Dendritic cell treated with granulocyte-macrophage colony-stimulating factor and Interleukin-4, amounts not matched to agents 40 ng/mL and 50 ng/mL, for 4 days (primary cell): ENCODE results near the gene ARMC8.
"Not testable (repeated sequence)": the region's sequence is repeated elsewhere in the genome, so short reads cannot be mapped to it uniquely, and the experiment has no call there.

Source experiments
- H3K27ac Mint-ChIP-seq: one replicate; pipeline ENCODE4 v1.8.0; 2022; ENCODE audit warnings: mild to moderate bottlenecking, mixed read lengths
- H3K27me3 Mint-ChIP-seq: one replicate; pipeline ENCODE4 v1.8.0; 2022; ENCODE audit warnings: mild to moderate bottlenecking, mixed read lengths
- H3K36me3 Mint-ChIP-seq: one replicate; pipeline ENCODE4 v1.8.0; 2022; ENCODE audit warnings: low read depth, mixed read lengths
- H3K4me1 Mint-ChIP-seq: one replicate; pipeline ENCODE4 v1.8.0; 2022; ENCODE audit warnings: low read depth, mixed read lengths
- H3K4me3 Mint-ChIP-seq: one replicate; pipeline ENCODE4 v1.8.0; 2022; ENCODE audit warnings: mild to moderate bottlenecking, moderate library complexity, mixed read lengths
- H3K9me3 Mint-ChIP-seq: one replicate; pipeline ENCODE4 v1.8.0; 2022; ENCODE audit warnings: mixed read lengths
- intact Hi-C: fragments of 100-400 bp; cut with micrococcal nuclease; formaldehyde crosslinking; loops from one replicate; pipeline ENCODE4 v1.15.0; 2022

ARMC8 gene, protein sequence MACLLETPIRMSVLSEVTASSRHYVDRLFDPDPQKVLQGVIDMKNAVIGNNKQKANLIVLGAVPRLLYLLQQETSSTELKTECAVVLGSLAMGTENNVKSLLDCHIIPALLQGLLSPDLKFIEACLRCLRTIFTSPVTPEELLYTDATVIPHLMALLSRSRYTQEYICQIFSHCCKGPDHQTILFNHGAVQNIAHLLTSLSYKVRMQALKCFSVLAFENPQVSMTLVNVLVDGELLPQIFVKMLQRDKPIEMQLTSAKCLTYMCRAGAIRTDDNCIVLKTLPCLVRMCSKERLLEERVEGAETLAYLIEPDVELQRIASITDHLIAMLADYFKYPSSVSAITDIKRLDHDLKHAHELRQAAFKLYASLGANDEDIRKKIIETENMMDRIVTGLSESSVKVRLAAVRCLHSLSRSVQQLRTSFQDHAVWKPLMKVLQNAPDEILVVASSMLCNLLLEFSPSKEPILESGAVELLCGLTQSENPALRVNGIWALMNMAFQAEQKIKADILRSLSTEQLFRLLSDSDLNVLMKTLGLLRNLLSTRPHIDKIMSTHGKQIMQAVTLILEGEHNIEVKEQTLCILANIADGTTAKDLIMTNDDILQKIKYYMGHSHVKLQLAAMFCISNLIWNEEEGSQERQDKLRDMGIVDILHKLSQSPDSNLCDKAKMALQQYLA

DNA sequence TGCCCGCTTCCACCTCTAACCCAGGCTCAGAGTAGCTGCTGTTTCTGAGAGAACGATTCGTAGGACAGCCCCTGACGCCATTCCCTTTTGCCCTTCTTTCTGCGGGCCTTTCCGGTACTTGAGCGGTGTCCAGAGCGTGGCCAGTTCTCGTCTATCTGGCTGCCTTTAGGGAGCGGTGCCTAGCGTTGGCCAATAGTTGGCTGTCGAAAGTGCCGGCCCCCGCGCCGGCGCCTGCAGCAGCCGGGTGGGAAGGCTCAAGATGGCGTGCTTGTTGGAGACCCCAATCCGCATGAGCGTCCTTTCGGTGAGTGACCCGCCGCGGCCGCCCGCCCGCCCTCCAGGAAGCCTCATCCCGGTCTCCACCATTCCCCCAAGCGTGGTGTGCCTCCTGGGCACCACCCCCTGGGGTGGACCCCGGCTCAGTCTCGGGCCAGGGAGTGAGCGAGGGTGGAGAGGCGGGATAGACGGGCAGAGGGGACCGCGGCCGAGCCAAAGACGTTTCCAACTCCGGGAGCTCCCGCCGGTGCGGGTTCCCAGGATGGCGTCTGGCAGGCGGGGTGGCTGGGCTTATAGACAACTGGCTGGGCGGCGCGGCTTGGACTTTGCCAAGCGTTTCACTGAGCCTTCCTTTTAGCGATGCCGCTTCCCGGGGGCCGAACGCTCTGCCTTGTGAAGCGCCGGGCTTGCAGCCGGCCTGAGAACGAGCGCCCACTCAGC, at the start of gene ARMC8:
Gene ARMC8 (plus strand): TSS at position 6 of the 717 bp plus-strand sequence. CDS start 254 bp downstream, at position 260.
- no peaks in the 10 kb centered on the region for H3K9me3 Mint-ChIP-seq
- peak within 1 kb of the TSS; percentile 97 for H3K27ac Mint-ChIP-seq
- H3K4me1 Mint-ChIP-seq = peaks cover 36% of the 10 kb centered on the region
- H3K36me3 Mint-ChIP-seq = peaks cover 26% of the 10 kb centered on the region
- peak within 1 kb of the TSS; percentile 94 for H3K4me3 Mint-ChIP-seq
- intact Hi-C loops = loop anchor here (5.0 to 10.0 kb wide), 2 partner anchors 70 to 1993 kb away; partner anchors contain the start of genes DZIP1L and MSL2
- H3K27me3 Mint-ChIP-seq = peaks cover 7% of the 10 kb centered on the region

- intact Hi-C loops = loop anchor here (2.0 kb wide), 1 partner anchor 13 kb away; no protein-coding TSS in a partner anchor
- peak overlapping the region; percentile 83 for H3K27ac Mint-ChIP-seq
Measured at GRCh38 chr3:138137861-138138260, 49.2 kb upstream of the ARMC8 start.

GRCh38 chr3:138139691-138140090, 47.4 kb upstream of the ARMC8 start:
- H3K4me3 Mint-ChIP-seq = no peak overlapping the region
- peak overlapping the region; percentile 62 for H3K27ac Mint-ChIP-seq
- no peaks in the 10 kb centered on the region for H3K9me3 Mint-ChIP-seq
- H3K4me1 Mint-ChIP-seq = peaks cover 60% of the 10 kb centered on the region
- intact Hi-C loops = loop anchor here (2.0 kb wide), 1 partner anchor 15 kb away; no protein-coding TSS in a partner anchor
- no peaks in the 10 kb centered on the region for H3K27me3 Mint-ChIP-seq
- no peaks in the 10 kb centered on the region for H3K36me3 Mint-ChIP-seq

More at GRCh38 chr3:138137861-138138260, 49.2 kb upstream of the ARMC8 start:
- no peaks in the 10 kb centered on the region for H3K27me3 Mint-ChIP-seq
- H3K36me3 Mint-ChIP-seq = no peaks in the 10 kb centered on the region
- no peak overlapping the region for H3K4me3 Mint-ChIP-seq
- H3K9me3 Mint-ChIP-seq = no peaks in the 10 kb centered on the region
- peaks cover 78% of the 10 kb centered on the region for H3K4me1 Mint-ChIP-seq

DNA sequence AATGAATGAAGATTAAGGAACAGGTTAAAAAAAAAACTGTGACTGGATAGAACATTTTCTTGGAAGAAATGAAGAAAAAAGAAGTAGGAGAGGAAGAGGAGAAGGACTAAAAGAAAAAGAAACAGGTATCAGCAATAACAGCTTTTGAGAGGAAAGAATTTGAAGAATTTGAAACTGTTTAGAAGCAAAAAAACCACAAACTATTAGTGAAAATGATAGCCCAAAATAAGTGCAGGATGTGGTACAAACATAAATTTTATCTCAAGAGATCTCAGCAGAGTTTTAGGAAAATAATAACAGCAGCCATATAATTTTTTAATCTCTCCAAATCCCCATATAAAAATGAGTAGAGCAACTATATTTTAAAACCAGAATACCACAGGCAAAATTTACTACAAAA, 46.2 kb upstream of the ARMC8 start:
- intact Hi-C loops = no loop called here
- Mint-ChIP-seq H3K4me1 (peaks cover 48% of the 10 kb centered on the region), H3K9me3 (no peaks in the 10 kb centered on the region), H3K4me3 (no peak overlapping the region), H3K36me3 (no peaks in the 10 kb centered on the region), H3K27me3 (no peaks in the 10 kb centered on the region), H3K27ac (peak overlapping the region; percentile 14)

DNA sequence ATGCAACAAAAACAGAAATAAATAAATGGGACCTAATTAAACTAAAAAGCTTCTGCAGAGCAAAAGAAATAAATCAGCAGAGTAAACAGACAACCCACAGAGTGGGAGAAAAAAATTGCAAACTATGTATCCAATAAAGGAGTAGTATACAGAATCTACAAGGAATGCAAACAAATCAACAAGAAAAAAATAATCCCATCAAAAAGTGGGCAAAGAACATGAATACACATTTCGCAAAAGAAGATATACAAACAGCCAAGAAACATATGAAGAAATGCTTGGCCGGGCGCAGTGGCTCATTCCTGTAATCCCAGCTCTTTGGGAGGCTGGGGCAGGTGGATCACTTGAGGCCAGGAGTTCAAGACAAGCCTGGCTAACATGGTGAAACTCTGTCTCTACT, 44.9 kb upstream of the ARMC8 start:
- H3K27me3 Mint-ChIP-seq, H3K9me3 Mint-ChIP-seq, H3K4me3 Mint-ChIP-seq, H3K27ac Mint-ChIP-seq, intact Hi-C loops, H3K36me3 Mint-ChIP-seq: not testable (repeated sequence)
- H3K4me1 Mint-ChIP-seq = peaks cover 39% of the 10 kb centered on the region

DNA sequence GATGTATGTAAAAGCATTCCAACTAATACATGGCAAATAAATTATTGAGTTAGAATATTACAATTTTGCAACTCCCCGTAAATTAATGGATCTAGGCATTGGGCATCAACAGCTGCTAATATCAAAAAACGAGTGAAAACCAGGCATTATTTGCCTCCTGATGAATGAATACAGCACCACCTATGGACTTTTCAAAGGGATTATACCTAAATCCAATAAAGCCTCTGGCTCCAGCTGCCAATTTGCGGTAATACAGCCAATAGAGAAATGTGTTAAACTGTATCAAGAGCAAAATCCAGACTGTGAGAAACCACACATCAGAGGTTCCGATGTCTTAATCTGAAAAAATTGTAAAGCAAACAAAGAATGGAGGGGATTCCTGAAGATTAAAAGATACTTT, 38.6 kb upstream of the ARMC8 start:
- H3K4me1 Mint-ChIP-seq = peaks cover 5% of the 10 kb centered on the region
- intact Hi-C loops = loop anchor here (2.0 kb wide), 2 partner anchors 34 to 80 kb away; partner anchors contain the start of gene DZIP1L
- no peak overlapping the region for H3K27ac Mint-ChIP-seq
- H3K36me3 Mint-ChIP-seq = no peaks in the 10 kb centered on the region
- H3K9me3 Mint-ChIP-seq = peaks cover 4% of the 10 kb centered on the region
- no peak overlapping the region for H3K4me3 Mint-ChIP-seq
- no peaks in the 10 kb centered on the region for H3K27me3 Mint-ChIP-seq

GRCh38 chr3:138154534-138154933, 32.6 kb upstream of the ARMC8 start:
- Mint-ChIP-seq H3K9me3 (peaks cover 21% of the 10 kb centered on the region), H3K4me3 (no peak overlapping the region), H3K27ac (no peak overlapping the region), H3K4me1 (no peaks in the 10 kb centered on the region), H3K36me3 (no peaks in the 10 kb centered on the region), H3K27me3 (no peaks in the 10 kb centered on the region)
- intact Hi-C loops = no loop called here

- H3K9me3 Mint-ChIP-seq = peaks cover 21% of the 10 kb centered on the region
- no peak overlapping the region for H3K4me3 Mint-ChIP-seq
- no peaks in the 10 kb centered on the region for H3K27me3 Mint-ChIP-seq
- H3K27ac Mint-ChIP-seq = no peak overlapping the region
- H3K4me1 Mint-ChIP-seq = no peaks in the 10 kb centered on the region
- peaks cover 27% of the 10 kb centered on the region for H3K36me3 Mint-ChIP-seq
- intact Hi-C loops = no loop called here
Measured at GRCh38 chr3:138157743-138158142, 29.4 kb upstream of the ARMC8 start.

- Mint-ChIP-seq H3K27ac (no peak overlapping the region), H3K9me3 (no peaks in the 10 kb centered on the region), H3K36me3 (peaks cover 95% of the 10 kb centered on the region), H3K4me1 (peaks cover 13% of the 10 kb centered on the region), H3K27me3 (no peaks in the 10 kb centered on the region), H3K4me3 (no peak overlapping the region)
- intact Hi-C loops = no loop called here
Measured at GRCh38 chr3:138165061-138165460, 22.0 kb upstream of the ARMC8 start.

DNA sequence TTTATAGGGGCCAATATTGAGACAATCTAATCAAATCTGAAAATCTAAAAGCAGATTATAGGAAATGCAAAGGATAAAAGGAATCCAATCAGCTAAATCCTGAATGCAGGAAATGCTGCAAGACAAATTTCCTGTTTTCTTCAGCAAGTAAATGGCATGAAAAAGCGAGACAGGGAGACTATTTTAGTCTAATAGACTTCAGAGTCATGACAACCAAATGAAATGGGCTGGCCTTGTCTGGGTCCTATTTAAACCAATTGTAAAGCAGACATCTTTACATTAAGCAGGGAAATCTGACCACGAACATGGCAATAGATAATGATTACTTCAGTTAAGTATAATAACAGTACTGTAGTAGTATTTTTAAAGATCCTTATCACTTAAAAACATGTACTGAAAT, 14.5 kb upstream of the ARMC8 start:
- no peaks in the 10 kb centered on the region for H3K27me3 Mint-ChIP-seq
- H3K9me3 Mint-ChIP-seq = no peaks in the 10 kb centered on the region
- peaks cover 21% of the 10 kb centered on the region for H3K4me1 Mint-ChIP-seq
- no peak overlapping the region for H3K4me3 Mint-ChIP-seq
- H3K36me3 Mint-ChIP-seq = peaks cover 40% of the 10 kb centered on the region
- no peak overlapping the region for H3K27ac Mint-ChIP-seq
- intact Hi-C loops = loop anchor here (5.0 kb wide), 1 partner anchor 50 kb away; no protein-coding TSS in a partner anchor

- H3K27me3 Mint-ChIP-seq = peaks cover 2% of the 10 kb centered on the region
- no peaks in the 10 kb centered on the region for H3K9me3 Mint-ChIP-seq
- H3K27ac Mint-ChIP-seq = peak overlapping the region; percentile 92
- peak overlapping the region; percentile 89 for H3K4me3 Mint-ChIP-seq
- peaks cover 21% of the 10 kb centered on the region for H3K4me1 Mint-ChIP-seq
- peaks cover 28% of the 10 kb centered on the region for H3K36me3 Mint-ChIP-seq
- intact Hi-C loops = loop anchor here (1.0 to 5.0 kb wide), 2 partner anchors 48 to 59 kb away; partner anchors contain the start of gene DZIP1L
Measured at GRCh38 chr3:138173769-138174420, 13.2 kb upstream of the ARMC8 start.

GRCh38 chr3:138174421-138175131, 12.5 kb upstream of the ARMC8 start, which contains the start of gene DBR1:
DBR1 (minus strand) TSS chr3:138174921; CDS start chr3:138174795, 126 bp downstream.
- Mint-ChIP-seq H3K27ac (peak within 1 kb of the TSS; percentile 92), H3K4me3 (peak within 1 kb of the TSS; percentile 89), H3K27me3 (peaks cover 5% of the 10 kb centered on the region), H3K36me3 (peaks cover 23% of the 10 kb centered on the region), H3K4me1 (peaks cover 21% of the 10 kb centered on the region), H3K9me3 (no peaks in the 10 kb centered on the region)
- intact Hi-C loops = loop anchor here (1.0 to 5.0 kb wide), 2 partner anchors 48 to 59 kb away; partner anchors contain the start of gene DZIP1L
